HepG2 (cell line): ENCODE results near the gene METAP1D. TPM values are rescaled to one million over a fixed set of nuclear protein-coding genes. Genes with fewer than 3 reads are reported as not detected.

Source experiments
- ATF7 ChIP-seq, 2 experiments: fragments of 450-650 bp in 1 of 2; sonication (generic) in 1 of 2; formaldehyde crosslinking in 1 of 2; IDR thresholded peaks; 2 replicates each; pipeline versions ENCODE4 v1.4.0 to v1.6.1; 2016 to 2020; ENCODE audit warnings: antibody characterized with exemption in 1 of 2, mild to moderate bottlenecking in 1 of 2, missing genetic modification reagents in 1 of 2
- ETV6 ChIP-seq: sonication (generic); formaldehyde crosslinking; conservative IDR thresholded peaks from 2 replicates; pipeline ENCODE4 v1.4.0; 2020; ENCODE audit warnings: missing genetic modification reagents
- HNF4G ChIP-seq, 2 experiments: sonication (generic) in 1 of 2; formaldehyde crosslinking in 1 of 2; IDR thresholded peaks; 2 replicates each; pipeline versions ENCODE4 v1.4.0 to v1.6.1; 2011 to 2020; ENCODE audit warnings: borderline replicate concordance in 2 of 2, low read depth in 2 of 2, mild to moderate bottlenecking in 2 of 2, low read length in 1 of 2, missing genetic modification reagents in 1 of 2, moderate library complexity in 1 of 2
- HOXA3 ChIP-seq: sonication (generic); formaldehyde crosslinking; IDR thresholded peaks from 2 replicates; pipeline ENCODE4 v1.5.0; 2020; ENCODE audit warnings: missing genetic modification reagents
- ISL2 ChIP-seq: sonication (generic); formaldehyde crosslinking; IDR thresholded peaks from 2 replicates; pipeline ENCODE4 v1.5.0; 2020; ENCODE audit warnings: missing genetic modification reagents
- KDM2A ChIP-seq: sonication (generic); formaldehyde crosslinking; IDR thresholded peaks from 2 replicates; pipeline ENCODE4 v1.4.0; 2020; ENCODE audit warnings: low read depth, missing genetic modification reagents, borderline replicate concordance
- MAFK ChIP-seq, 2 experiments: IDR thresholded peaks in 1 of 2; conservative IDR thresholded peaks in 1 of 2; 2 replicates each; pipeline ENCODE4 v1.6.1; 2011; ENCODE audit warnings: improper control_type of control experiment in 2 of 2, low read length in 2 of 2
- NCOA1 ChIP-seq: sonication (generic); formaldehyde crosslinking; IDR thresholded peaks from 2 replicates; pipeline ENCODE4 v1.9.0; 2021; ENCODE audit warnings: missing genetic modification reagents
- SIX4 ChIP-seq: sonication (generic); formaldehyde crosslinking; IDR thresholded peaks from 2 replicates; pipeline ENCODE4 v1.4.0; 2020; ENCODE audit warnings: missing genetic modification reagents
- SP140L ChIP-seq: sonication (generic); formaldehyde crosslinking; IDR thresholded peaks from 2 replicates; pipeline ENCODE4 v1.4.0; 2020; ENCODE audit warnings: missing genetic modification reagents, borderline replicate concordance
- SRSF4 ChIP-seq: fragments of 200-400 bp; formaldehyde crosslinking; IDR thresholded peaks from one replicate; pipeline ENCODE4 v1.6.1; 2018; ENCODE audit warnings: mild to moderate bottlenecking, low read depth, low read length, moderate library complexity; ENCODE audit not compliant: poor library complexity, severe bottlenecking
- SRSF9 ChIP-seq: fragments of 200-400 bp; formaldehyde crosslinking; IDR thresholded peaks from 2 replicates; pipeline ENCODE4 v1.6.1; 2018; ENCODE audit warnings: borderline replicate concordance, mild to moderate bottlenecking, low read depth, low read length; ENCODE audit not compliant: insufficient read depth, poor library complexity, severe bottlenecking
- ZFP36 ChIP-seq: fragments of 150-350 bp; IDR thresholded peaks from 2 replicates; pipeline ENCODE4 v1.6.1; 2018; ENCODE audit warnings: borderline replicate concordance, low read length, low read depth; ENCODE audit not compliant: partially characterized antibody
- ZNF329 ChIP-seq: sonication (generic); formaldehyde crosslinking; IDR thresholded peaks from 2 replicates; pipeline ENCODE4 v1.9.0; 2021; ENCODE audit warnings: low read depth, mild to moderate bottlenecking, missing genetic modification reagents
- ZNF33B ChIP-seq: sonication (generic); formaldehyde crosslinking; IDR thresholded peaks from 2 replicates; pipeline ENCODE4 v1.5.1; 2020; ENCODE audit warnings: mild to moderate bottlenecking, missing genetic modification reagents
- polyA plus RNA-seq, 8 experiments: library from polyadenylated mRNA; depleted of rRNA in 3 of 8; stranded (reverse) in 7 of 8; unstranded in 1 of 8; fragments of >200 nt; fragmentation: Illumina TruSeq in 4 of 8; extraction: Trizol in 4 of 8; gene quantifications; 2 replicates each; pipeline versions ENCODE4 v1.2.1 to v1.2.3, GENCODE V29; 2011 to 2016; ENCODE audit warnings: low read depth in 4 of 8, missing spikeins in 1 of 8, mixed read lengths in 1 of 8; ENCODE audit not compliant: insufficient read depth in 1 of 8
- total RNA-seq, 5 experiments: library from RNA; depleted of rRNA; stranded (reverse); fragments of >200 nt; fragmentation: Illumina TruSeq; extraction: Trizol; gene quantifications; 2 replicates each; pipeline ENCODE4 v1.2.3, GENCODE V29; 2016; ENCODE audit warnings: low read depth in 1 of 5
- TF ChIP-seq, protein P1 (sequence below): sonication (generic); formaldehyde crosslinking; IDR thresholded peaks from 2 replicates; pipeline ENCODE4 v1.8.0; 2022; ENCODE audit warnings: mild to moderate bottlenecking, missing genetic modification reagents
- TF ChIP-seq, protein P2 (sequence below): sonication (generic); formaldehyde crosslinking; IDR thresholded peaks from 2 replicates; pipeline ENCODE4 v1.9.0; 2021; ENCODE audit warnings: missing genetic modification reagents, mild to moderate bottlenecking, borderline replicate concordance
- TF ChIP-seq, protein P3 (sequence below): sonication (generic); formaldehyde crosslinking; conservative IDR thresholded peaks from 2 replicates; pipeline ENCODE4 v1.4.0; 2020; ENCODE audit warnings: missing genetic modification reagents
- TF ChIP-seq, protein P4 (sequence below): sonication (generic); formaldehyde crosslinking; IDR thresholded peaks from 2 replicates; pipeline ENCODE4 v1.4.0; 2020; ENCODE audit warnings: missing genetic modification reagents

The METAP1D gene
- total and polyA plus RNA-seq, 2 of the 13 experiments (the other 11 are each of a cell fraction or from before 2014, with no cell fraction given) = 14.7 to 21.6 TPM

DNA sequence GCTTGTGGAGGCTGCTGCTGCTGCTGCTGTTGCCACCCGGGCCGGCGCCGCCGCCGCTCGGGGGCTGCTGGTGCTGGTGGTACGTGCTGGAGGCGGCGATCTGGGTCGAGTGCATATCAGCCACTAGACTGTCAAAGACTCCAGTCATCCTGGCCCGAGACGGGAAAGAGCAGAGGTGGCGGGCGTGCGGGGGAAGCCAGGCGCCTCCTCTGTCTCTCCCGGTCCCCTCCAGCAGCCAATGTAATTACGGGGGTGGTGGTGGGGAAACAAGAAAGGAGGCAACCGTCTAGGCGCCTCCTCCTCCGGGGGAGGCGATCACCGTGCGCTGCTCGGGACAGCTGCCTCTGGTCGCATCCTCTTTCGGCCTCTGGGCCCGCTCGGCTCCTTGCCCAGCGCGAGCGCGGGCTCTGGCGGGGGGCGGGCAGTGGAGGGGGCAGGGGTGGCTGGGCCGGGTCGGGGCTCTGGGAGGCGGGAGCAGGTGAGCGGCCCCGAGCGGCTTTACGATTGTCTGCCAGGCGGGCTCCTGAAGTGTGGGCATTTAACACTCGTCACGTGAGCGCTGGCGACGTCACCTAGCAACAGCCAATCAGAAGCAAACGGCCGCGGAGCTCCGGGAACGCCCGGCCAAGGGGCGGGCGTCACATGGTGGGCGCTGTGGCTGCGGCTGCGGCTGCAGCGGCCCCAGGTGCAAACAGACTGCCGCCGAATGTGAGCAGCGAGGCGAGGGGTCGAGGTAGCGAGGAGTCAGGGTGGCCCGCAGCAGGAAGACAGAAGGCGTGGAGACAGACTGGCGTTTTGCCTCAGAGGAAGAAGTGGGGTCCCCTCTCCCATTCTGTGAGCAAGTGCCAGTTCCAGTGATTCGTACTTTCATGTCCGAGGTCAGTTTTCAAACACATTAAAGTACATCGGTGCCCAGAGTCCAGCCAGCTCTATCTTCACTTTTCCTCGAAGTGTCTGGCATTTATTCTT is 102.9 kb downstream of the METAP1D start, which contains the start of gene DLX2 (continued):
- peak; percentile 83 for TF ChIP-seq KDM2A
- TF ChIP-seq, protein P1, sequence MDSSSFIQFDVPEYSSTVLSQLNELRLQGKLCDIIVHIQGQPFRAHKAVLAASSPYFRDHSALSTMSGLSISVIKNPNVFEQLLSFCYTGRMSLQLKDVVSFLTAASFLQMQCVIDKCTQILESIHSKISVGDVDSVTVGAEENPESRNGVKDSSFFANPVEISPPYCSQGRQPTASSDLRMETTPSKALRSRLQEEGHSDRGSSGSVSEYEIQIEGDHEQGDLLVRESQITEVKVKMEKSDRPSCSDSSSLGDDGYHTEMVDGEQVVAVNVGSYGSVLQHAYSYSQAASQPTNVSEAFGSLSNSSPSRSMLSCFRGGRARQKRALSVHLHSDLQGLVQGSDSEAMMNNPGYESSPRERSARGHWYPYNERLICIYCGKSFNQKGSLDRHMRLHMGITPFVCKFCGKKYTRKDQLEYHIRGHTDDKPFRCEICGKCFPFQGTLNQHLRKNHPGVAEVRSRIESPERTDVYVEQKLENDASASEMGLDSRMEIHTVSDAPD = no peak; the same call in 1 of the 2 replicates
- TF ChIP-seq ISL2 (CRISPR knock-in tag) = peak; percentile 74
- TF ChIP-seq MAFK (conservative IDR thresholded peaks at IDR 0.05 in 1 of 2, IDR thresholded peaks at IDR 0.05 in 1 of 2; ENCODE audit: low read length in 2 of 2) = no peak
- no peak for TF ChIP-seq SRSF9
- TF ChIP-seq, protein P2, sequence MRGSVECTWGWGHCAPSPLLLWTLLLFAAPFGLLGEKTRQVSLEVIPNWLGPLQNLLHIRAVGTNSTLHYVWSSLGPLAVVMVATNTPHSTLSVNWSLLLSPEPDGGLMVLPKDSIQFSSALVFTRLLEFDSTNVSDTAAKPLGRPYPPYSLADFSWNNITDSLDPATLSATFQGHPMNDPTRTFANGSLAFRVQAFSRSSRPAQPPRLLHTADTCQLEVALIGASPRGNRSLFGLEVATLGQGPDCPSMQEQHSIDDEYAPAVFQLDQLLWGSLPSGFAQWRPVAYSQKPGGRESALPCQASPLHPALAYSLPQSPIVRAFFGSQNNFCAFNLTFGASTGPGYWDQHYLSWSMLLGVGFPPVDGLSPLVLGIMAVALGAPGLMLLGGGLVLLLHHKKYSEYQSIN (CRISPR knock-in tag) = no peak
- TF ChIP-seq ETV6 (CRISPR knock-in tag) = no peak
- TF ChIP-seq, protein P3, sequence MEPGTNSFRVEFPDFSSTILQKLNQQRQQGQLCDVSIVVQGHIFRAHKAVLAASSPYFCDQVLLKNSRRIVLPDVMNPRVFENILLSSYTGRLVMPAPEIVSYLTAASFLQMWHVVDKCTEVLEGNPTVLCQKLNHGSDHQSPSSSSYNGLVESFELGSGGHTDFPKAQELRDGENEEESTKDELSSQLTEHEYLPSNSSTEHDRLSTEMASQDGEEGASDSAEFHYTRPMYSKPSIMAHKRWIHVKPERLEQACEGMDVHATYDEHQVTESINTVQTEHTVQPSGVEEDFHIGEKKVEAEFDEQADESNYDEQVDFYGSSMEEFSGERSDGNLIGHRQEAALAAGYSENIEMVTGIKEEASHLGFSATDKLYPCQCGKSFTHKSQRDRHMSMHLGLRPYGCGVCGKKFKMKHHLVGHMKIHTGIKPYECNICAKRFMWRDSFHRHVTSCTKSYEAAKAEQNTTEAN (CRISPR knock-in tag) = peak; percentile 95
- no peak for TF ChIP-seq ATF7 (IDR thresholded peaks at IDR 0.05)
- TF ChIP-seq ATF7 (CRISPR knock-in tag; IDR thresholded peaks at IDR 0.05) = no peak
- peak; percentile 87 for TF ChIP-seq ZNF329 (CRISPR knock-in tag)
- TF ChIP-seq ZNF33B (CRISPR knock-in tag) = no peak; the same call in 1 of the 2 replicates
- no peak; the same call in 1 of the 2 replicates for TF ChIP-seq HNF4G (IDR thresholded peaks at IDR 0.05; ENCODE audit: borderline replicate concordance, low read depth, low read length)
- TF ChIP-seq HNF4G (CRISPR knock-in tag; IDR thresholded peaks at IDR 0.05; ENCODE audit: borderline replicate concordance, low read depth) = 0 out of 2 replicates have a peak, but pooled peaks have one; percentile 23
- TF ChIP-seq SRSF4 = no peak
- TF ChIP-seq SIX4 (CRISPR knock-in tag) = no peak
- TF ChIP-seq ZFP36 = no peak
- TF ChIP-seq SP140L (CRISPR knock-in tag) = peak; percentile 16; the same call in 1 of the 2 replicates
- no peak for TF ChIP-seq NCOA1 (CRISPR knock-in tag)
- peak; percentile 91 for TF ChIP-seq HOXA3 (CRISPR knock-in tag)
- TF ChIP-seq, protein P4, sequence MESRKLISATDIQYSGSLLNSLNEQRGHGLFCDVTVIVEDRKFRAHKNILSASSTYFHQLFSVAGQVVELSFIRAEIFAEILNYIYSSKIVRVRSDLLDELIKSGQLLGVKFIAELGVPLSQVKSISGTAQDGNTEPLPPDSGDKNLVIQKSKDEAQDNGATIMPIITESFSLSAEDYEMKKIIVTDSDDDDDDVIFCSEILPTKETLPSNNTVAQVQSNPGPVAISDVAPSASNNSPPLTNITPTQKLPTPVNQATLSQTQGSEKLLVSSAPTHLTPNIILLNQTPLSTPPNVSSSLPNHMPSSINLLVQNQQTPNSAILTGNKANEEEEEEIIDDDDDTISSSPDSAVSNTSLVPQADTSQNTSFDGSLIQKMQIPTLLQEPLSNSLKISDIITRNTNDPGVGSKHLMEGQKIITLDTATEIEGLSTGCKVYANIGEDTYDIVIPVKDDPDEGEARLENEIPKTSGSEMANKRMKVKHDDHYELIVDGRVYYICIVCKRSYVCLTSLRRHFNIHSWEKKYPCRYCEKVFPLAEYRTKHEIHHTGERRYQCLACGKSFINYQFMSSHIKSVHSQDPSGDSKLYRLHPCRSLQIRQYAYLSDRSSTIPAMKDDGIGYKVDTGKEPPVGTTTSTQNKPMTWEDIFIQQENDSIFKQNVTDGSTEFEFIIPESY = peak; percentile 41; the same call in 1 of the 2 replicates
